ENCODE results near the gene ARSH. TPM values are rescaled to one million over a fixed set of nuclear protein-coding genes. Genes with fewer than 3 reads are reported as not detected.
A peak's percentile ranks its signal among the peaks of the same experiment; 100 is the strongest.
"Not testable (repeated sequence)": the region's sequence is repeated elsewhere in the genome, so short reads cannot be mapped to it uniquely, and the experiment has no call there.

Gene ARSH
- total RNA-seq, 1 donor from 2014 or later = not detected

GRCh38 chrX:3037218-3037617 is 30.9 kb downstream of the ARSH start:
- no peak for DNase-seq (ENCODE audit: low read depth)

DNA sequence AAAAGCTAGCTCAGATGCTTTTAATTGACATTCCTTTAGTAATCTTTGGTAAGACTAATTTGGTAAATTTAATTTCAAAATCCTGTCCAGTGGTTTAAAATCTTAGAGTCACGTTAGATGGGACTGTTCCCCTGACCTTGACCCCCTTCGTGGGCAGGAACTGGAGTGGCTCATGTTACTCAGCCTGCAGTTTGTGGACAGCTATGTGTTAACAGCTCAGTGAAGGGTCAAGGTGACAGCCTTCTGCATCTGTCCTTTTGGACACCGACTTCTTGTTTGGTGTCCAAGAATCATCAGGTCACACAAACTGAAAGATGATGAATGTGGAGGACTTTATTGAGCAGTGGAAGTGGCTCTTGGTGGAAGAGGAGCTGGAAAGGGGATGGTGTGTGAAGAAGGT is 37.9 kb downstream of the ARSH start:
- no peak for DNase-seq (ENCODE audit: low read depth)

GRCh38 chrX:3044671-3045070 is 38.3 kb downstream of the ARSH start:
- DNase-seq (ENCODE audit: low read depth) = no peak

DNA sequence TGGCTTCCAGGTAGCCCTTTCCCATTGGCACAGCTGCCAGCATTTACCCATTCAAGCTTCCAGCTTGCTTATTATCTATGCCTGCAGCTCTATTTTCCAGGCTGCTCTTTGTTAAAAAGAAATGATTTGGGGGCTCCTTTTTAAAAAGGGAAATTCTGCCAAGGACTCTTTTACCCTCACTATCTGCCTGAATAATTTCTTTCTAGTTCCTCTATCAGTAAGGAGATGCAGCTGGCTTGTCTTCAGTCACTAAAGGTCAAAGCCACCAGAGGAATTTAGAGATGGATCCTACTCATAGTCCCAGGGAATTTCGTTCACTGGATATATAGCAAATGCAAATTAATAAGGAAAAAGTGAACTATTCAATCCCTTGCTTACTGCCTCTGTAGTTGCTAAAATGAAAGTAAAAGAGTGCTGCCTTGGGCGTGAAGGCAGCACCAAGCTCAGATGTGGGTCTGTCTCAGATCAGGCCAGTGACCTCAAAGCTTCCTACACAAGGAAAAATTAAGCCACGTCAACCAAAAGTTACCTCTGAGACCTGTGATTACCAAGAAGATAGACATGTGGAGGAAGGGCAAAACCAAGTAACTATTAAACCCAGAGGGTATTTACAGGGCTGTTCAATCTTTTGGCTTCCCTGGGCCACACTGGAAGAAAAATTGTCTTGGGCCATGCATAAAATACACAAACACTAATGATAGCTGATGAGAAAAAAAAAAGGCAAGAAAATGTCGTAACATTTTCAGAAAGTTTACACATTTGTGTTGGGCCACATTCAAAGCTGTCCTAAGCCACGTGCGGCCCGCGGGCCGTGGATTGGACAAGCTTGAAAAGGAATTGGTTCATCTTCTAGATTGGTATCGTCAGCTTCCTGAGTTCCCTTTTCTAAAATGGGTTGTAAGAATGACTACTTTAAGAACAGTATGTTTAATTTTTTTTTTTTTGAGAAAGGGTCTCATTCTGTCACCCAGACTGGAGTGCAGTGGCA is 40.2 kb downstream of the ARSH start:
- peak; percentile 9 for DNase-seq (ENCODE audit: low read depth)

GRCh38 chrX:3050523-3051175 is 44.3 kb downstream of the ARSH start:
- not testable (repeated sequence) for DNase-seq (ENCODE audit: low read depth)

GRCh38 chrX:3052860-3053259 is 46.5 kb downstream of the ARSH start:
- no peak for DNase-seq (ENCODE audit: low read depth)

- DNase-seq (ENCODE audit: low read depth) = no peak
Measured at GRCh38 chrX:3066555-3066954, 60.2 kb downstream of the ARSH start.

- no peak for DNase-seq (ENCODE audit: low read depth)
Measured at GRCh38 chrX:3075959-3076358, 69.6 kb downstream of the ARSH start.

DNA sequence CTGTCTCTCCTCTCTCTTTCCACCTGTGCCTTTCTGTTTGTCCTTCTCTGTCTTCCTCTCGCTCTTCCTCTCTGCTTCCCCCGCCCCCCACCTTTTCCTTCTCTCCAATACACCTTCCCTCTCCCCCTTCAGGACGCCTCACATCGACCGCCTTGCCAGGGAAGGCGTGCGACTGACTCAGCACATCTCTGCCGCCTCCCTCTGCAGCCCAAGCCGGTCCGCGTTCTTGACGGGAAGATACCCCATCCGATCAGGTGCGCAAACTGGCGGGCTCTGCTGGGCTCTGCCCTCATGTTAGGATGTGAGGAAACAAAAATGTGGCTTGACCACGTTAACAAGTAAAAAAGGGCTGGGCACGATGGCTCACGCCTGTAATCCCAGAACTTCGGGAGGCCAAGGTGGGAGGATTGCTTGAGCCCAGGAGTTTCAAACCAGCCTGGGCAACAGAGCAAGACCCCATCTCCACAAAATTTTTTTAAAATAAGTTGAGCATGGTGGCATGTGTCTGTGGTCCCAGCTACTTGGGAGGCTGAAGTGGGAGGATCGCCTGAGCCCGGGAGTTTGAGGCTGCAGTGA is 70.2 kb downstream of the ARSH start:
- no peak for DNase-seq (ENCODE audit: low read depth)

Other genes with a start within 250 kb of the ARSH start
- gene GYG2, start 177.6 kb upstream of the ARSH start, total RNA-seq = 0.69 and 3.2 TPM in 2 replicates
- 36.6 and 108 TPM in 2 replicates for gene ARSD, start 77.2 kb upstream of the ARSH start, total RNA-seq
- not detected in 2 replicates for gene ARSF, start 34.9 kb downstream of the ARSH start, total RNA-seq